Cerebellar cortex (tissue), 1 donor: ENCODE results near the gene ZNF778.
A peak's percentile ranks its signal among the peaks of the same experiment; 100 is the strongest.

Source experiments
- DNase-seq: peaks from one replicate; pipeline ENCODE4 v3.0.0-alpha.2; 2015; ENCODE audit warnings: low spot score

The ZNF778 gene

DNA sequence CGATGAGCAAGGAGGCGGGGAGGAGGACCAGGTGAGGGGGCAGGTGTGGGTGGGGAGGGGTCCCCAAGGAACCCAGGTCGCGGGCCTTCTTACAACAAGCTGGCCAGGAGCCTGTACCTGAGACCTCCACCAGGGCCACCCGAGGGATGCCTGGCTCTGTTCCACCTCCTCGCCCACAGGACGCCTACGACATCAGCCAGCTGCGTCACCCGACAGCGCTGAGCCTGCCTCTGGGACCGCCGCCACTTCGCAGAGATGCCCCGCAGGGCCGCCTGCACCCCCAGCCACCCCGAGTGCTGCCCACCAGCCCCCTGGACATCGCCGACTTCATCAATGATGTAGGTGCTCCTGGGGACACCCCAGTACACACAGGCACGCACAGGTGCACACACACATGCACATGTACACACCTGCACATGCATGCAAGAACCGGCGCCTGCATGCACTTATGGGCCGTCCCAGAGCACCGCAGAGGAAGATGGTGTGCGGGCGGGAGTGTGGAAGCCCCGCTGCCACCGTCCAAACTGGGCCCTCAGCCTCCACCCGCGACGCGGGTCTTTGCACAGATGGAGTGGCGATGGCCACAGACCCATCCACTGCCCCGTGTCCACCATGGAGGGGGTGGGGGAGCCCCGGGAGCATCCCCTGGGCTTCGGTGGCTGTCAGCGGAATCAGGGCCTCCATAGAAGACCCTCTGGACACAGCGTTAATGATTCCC, 23.8 kb upstream of the ZNF778 start:
- no peak for DNase-seq

DNA sequence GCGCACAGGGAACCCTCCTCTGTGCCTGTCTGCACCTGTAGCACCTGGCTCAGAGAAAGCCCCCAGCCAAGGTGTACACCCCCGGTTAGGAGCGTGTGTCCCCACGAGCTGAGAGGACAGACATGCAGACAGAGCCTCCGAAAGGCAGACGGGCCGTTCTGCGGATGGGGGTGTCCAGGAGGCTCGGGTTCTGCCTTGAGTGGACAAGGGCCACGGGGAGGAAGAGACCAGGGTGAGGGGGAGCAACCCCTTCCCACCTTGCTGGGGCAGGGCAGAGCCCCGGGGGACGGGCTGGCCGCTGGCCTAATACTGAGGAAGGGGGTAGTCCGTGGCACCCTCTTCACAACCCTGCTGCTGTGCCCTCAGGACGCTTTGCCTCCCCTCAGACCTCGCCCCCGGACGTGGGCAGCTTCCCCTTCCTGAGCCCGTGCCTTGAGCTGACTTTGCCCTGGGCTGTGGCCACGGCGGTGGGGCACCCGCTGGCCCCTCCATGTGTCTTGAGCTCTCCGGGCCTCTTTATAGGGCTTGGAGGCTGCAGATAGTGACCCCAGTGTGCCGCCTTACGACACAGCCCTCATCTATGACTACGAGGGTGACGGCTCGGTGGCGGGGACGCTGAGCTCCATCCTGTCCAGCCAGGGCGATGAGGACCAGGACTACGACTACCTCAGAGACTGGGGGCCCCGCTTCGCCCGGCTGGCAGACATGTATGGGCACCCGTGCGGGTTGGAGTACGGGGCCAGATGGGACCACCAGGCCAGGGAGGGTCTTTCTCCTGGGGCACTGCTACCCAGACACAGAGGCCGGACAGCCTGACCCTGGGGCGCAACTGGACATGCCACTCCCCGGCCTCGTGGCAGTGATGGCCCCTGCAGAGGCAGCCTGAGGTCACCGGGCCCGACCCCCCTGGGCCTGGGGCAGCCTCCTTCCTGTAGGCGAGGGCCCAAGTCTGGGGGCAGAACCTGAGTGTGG, 22.9 kb upstream of the ZNF778 start:
- DNase-seq, result no peak

- no peak for DNase-seq
Observed at GRCh38 chr16:89195521-89196171, 21.9 kb upstream of the ZNF778 start.

- peak; percentile 62 for DNase-seq
Observed at GRCh38 chr16:89197033-89197632, 20.4 kb upstream of the ZNF778 start.

DNA sequence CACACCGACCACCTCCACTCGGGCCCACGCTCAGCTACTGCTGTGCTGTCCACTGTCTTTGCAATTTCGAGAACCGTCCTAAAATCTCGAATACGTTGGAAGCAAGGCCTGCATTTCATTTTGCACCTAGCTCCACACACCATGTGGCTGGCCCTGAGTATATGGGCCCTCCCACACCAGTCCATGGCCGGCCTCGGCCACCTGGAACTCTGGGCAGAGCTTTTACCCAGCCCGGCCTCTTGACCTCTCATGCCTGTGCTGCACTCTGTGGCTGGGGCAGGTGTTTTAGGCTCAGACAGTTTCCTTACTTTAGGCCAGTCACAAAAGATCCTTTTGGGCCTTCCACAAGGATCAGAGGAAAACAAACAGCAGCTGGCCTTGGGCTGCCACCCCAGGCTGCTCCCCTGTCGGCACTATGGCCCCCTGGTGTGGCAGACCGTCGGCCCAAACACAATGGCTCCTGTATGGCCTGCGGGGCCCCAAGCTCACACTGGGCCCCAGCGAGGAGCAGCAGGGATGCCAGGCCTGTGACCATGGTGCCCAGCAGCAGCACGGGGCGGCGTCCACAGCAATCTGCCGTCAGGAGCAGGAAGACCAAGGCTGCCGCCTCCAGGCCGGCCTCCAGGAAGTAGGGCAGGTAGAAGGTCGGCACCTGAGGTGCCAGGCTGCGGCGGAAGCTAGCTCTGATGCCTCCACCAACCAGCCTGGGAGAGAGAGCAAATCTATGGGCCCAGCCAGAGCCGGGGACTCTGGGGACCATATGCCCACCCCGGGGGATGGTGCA, 19.7 kb upstream of the ZNF778 start:
- no peak for DNase-seq

DNA sequence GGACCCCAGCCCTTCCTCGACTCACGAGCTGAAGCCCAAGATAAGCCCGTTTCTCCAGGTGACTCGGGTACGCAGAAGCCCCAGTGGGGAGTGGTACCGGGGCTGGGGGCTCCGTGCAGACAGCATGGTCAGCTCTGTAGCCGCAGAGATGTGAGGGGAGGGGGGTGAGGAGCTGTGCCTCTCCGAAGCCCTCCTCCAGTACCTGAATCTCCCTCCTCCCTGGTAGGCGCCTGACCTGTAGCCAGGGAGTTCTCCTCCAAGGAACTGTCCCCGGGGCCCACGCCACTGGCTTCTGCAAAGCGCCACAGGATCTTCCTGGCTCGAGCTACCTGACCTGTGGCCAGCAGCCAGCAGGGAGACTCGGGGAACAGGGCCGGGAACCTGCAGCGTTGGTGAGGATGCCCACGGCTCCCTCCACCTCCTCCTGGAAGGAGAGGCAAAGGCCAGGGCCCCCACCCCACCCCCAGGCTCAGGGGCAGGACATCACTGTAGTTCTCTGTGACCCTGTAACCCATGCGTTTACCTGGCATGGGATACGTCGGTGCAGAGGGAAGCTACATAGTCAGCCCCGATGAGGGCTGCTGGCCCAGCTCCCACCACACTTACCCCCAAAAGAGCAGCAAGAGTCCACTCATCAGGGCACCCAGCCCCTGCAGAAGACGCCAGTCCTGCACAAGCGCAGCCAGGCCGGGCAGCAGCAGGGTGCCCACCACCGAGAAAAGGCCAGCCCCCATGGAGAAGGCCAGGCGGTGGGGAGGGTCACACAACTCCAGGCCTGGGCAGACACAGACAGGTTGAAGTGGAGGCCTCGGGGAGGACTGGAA, 18.9 kb upstream of the ZNF778 start:
- DNase-seq, result no peak

DNA sequence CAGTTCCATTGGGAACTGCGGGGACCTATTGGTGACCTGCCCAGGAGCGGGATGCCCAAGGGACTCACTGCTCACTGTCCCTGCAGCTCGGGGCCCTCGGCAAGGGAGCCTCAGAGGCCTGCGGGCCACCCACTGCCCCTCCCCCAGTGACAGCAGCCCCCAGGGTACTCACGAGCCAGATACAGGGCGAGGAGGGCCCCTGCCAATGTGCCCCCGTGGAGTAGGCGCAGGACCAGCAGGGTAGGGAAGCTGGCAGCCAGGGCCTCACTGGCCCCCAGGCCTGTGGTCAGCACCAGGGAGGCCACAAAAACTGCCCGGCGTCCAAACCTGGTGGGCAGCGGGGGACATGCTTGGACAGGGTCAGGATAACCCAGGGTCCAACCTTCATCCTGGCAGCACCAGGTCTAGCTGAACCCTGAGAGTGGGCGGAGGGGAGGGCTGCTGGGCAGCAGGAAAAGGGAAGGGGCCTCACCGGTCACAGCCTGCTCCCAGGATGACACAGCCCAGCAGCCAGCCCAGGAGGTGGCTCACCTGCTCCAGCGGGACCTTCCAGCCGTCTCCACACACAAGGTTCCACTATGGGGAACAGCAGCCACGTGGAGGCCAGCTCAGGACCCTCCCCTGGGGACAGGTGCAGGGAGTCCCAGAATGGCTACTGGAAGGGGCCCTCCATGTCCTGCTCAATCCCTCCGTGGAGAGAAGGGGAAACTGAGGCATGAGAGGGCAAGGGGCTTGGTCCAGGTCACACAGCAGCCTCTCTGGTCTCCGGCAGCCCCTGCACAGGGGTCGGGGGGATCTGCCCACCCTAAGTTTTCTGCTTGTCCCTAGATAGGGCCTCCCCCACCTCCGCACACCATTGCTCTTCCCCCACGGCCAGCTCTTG, 18.0 kb upstream of the ZNF778 start:
- DNase-seq, result no peak

GRCh38 chr16:89200124-89200849, 17.2 kb upstream of the ZNF778 start, which contains the start of gene SLC22A31:
Gene SLC22A31, minus strand, starts transcription at chr16:89200537. Its CDS starts 36 bp downstream, at chr16:89200501.
- DNase-seq, result no peak

DNA sequence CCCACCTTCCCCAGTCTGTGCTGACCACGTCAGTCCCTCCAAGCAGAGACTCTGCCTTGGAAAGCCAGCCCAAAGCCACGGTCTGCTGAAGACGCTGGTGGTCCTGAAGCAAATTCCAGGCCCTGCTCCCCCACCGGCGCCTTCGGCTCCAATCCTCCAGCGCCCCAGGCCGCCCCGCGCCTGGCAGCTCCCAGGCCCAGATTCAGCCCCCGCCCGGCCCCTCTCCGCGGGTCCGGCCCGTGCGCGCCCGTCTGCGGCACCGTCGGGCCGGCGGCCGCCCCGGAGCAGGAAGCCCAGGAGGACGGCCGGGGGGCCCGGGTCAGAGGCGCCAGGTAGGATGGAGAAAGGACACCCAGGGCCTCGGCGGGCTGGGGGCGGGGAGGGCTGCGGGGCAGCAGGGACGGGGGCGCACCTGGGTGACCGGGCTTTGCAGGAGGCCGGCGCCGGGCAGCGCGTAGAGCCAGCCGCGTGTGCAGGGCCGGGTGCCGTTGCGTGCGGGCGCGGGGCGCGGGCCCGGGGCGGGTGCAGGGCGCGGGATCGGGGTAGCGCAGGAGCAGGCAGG, 16.6 kb upstream of the ZNF778 start:
- no peak for DNase-seq

DNA sequence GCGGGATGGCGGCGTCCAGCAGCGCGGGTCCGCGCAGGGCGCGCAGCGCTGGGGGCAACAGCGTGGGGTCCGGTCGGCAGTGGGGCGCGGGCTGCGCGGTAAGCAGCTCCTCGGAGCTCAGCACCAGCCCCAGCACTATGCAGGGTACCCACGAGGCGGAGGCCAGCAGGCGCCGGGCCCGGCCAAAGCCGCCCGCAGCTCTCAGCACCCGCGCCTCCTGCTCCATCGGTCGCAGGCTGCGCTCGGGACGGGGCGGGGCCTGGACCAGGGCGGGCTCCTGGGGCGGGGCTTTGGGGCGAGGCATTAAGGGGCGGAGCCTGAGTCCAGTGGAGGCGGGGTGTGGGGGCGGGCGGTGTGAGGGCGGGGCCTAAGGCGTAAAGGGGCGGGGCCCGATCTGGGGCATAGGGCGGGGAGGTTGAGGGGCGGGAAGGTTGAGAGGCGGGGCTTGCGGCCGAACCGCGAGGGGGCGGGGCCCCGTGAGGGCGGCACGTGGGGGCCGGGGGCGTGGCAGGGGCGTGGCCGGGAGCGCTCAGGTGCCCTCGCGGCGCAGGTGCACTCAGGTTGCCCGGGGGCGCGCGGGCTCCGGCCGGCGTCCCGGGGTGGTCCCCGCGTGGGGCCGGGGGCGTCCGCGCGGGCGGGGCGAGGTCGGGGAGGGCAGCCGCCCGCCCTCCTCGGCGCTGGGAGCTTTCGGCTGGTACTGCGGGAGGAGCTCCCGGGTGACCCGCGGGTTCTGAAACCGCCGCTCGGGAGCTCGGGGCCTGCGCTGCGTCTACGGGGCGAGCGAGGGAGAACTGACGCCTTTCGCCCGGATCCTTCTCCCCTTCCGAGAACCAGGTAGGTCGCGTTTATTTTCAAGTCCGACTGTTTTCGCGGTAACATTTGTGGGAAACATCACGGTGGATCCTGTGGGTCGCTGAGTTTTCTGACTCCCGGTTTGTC, 15.8 kb upstream of the ZNF778 start:
- DNase-seq, result peak; percentile 91

- no peak for DNase-seq
Observed at GRCh38 chr16:89202422-89203215, 14.9 kb upstream of the ZNF778 start.

- no peak for DNase-seq
Observed at GRCh38 chr16:89207993-89208392, 9.5 kb upstream of the ZNF778 start.

DNA sequence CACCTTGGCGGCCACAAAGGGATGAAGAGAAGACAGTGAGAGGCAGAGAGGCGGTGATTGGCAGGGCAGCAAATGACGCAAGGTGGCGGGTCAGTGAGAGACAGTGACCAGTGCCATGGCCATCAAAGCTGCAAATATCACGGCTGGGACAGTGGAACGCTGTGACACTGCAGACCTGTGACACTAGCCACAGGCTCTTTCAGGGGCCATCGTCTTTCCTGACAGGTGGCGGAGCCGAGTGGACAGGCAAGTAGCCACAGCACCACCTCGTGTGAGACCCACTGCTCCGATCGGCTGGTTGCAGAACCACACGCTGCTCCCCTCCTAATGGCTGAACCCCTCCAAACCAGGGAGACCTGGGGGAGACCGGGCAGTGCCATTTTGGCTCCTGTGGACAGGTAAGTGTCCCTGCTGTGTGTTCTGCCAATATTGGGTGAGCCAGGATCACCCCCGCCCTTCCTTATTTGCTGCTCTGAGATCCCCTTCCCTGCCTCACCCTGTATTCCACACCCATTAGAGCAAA, 7.9 kb upstream of the ZNF778 start:
- DNase-seq, result no peak

GRCh38 chr16:89210165-89210903, 7.2 kb upstream of the ZNF778 start:
- DNase-seq, result no peak

DNA sequence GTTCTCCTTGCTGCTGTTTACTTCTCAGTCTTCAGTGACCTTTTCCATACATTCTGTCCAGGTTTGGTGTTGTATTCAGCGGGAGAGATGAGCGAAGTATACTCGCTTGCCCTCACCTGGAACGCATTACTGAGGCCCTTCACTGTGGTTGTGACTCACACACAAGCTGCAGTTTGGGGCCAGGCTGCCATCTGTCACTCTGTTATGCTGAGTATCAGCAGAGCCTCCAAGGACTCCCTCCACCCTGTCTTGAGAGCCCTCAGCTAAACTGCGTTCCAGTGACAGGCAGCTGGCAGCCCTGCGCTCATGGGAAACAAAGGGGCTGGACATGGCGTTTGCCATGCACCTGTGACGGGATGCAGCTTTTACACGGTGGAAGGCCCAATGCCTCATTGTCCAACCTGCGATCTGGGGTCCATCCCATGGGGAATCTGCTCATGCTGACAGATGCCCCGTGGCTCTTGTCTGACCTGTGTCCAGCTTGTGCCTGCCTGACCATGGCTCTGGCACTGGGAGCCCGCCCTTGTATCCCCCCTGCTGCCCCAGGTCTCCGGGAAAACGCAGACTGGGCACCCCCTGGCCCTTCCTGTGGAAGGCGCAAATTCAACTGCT, 6.5 kb upstream of the ZNF778 start:
- DNase-seq, result peak; percentile 84
